Effector CD4-positive, alpha-beta T cell (primary cell): Measurements from ENCODE around the gene PSME1.

ENCODE experiments used
- DNase-seq: peaks from one replicate; pipeline ENCODE4 v3.0.0-alpha.2; 2020

Gene PSME1

DNA sequence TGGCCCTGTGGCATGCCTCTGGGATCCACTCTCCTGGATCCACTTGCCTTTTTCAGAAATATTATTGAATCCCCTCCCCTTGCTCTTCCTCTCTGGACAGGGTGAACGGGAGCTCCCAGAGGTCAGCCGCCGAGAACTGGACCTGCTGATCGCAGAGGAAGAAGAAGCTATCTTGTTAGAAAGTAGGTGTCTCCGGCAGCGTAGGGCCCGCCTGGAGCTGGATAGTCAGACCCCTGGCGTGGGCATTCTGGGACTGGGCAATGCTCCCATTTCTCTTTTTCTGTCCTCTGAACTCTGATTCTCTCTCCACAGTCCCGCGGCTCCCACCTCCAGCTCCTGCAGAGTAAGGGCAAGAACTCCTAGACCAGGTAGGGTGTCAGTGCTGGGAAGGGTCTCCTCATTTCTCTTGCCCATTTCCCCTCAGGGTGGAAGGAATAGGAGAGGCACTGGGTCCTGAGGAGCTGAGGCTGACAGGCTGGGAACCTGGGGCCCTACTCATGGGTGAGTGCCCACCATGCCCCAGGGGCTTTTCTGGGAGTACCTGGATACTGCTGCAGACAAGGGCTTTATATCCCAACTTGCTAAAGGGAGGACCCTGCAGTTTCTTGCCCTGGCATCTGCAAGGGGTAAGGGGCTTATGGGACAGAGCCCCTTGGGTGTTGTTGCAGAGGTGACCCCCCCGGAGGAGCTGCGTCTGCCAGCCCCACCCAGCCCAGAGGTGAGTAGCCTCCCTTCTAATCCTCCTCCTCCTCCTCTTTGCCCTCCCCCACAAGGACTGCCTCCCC lies 41.2 kb downstream of the PSME1 start:
- no peak for DNase-seq

DNA sequence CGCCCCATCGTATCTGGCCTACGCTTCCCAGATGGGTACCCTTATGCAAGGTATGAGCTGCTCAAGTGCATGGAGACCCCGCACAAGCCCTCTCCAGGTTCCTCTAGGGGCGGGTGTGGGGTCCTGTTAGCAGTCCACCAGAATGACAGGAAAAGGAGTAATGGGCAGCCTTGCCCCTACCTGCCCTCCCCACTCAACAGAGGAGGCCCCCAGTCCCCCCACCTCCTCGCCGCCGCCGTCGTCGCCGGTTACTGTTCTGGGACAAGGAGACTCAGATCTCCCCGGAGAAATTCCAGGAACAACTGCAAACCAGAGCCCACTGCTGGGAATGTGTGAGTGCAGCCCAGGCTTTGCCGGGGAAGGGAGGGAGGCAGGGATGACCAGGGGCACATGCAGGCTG lies 41.9 kb downstream of the PSME1 start:
- DNase-seq, result no peak

GRCh38 chr14:24178399-24179178 lies 42.6 kb downstream of the PSME1 start:
- DNase-seq, result no peak

DNA sequence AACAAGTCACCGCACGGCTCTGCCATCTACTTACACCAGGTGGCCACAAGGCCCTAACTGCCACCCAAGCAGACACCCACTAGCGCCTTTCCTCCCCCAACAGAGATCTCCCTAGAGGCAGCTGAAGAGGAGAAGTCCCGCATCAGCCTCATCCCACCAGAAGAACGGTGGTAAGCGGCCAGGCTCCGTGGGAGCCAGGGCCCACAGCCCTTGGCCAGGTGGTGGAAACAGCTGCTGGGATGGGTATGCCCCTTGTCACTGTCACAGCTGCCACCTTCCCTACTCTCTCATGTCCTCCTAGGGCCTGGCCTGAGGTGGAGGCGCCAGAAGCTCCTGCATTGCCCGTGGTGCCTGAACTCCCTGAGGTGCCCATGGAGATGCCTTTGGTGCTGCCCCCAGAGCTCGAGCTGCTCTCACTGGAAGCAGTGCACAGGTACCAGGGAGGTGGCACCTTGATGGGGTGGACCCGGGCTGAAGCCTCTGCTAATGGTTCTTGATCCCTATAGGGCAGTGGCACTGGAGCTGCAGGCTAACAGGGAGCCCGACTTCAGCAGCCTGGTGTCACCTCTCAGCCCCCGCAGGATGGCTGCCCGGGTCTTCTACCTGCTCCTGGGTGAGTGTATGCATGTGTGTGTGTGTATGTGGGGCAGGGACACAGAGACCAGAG lies 43.4 kb downstream of the PSME1 start:
- DNase-seq, result no peak

- DNase-seq, result no peak
Observed at GRCh38 chr14:24179961-24180796, 44.2 kb downstream of the PSME1 start.

DNA sequence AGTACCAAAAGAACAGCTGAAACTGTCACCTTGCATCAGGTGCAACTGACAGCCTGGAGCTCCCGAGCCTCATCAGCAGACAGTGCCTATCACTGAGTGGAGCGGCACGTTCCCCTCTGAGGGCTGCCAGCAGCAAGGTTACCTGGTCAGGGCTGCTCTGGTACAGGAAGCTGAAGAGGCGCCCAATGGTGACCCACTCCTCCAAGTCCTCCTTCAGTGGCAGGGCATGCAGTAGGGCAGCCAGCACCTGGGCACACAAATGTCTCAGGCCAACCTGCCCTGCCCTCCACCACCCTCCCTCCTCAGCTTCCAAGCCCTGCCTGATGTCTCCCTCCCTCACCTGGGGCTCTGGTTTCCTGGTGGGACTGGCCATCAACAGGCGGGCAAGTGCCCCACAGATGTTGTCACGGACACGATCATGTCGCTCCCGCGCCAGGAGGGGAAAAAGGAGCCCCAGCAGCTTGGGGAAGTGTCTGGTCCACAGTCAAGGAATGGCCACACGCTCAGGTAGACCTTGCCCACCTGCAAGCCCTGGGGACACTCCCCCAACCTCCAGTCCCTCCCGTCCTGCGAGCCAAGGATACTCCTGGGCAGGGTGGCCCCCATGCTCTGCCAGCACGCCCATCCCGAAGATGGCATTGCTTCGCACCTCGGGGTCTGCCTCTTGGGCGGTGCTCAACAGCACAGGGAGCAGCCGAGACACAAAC lies 45.5 kb downstream of the PSME1 start:
- DNase-seq, result no peak

GRCh38 chr14:24182110-24182882 lies 46.3 kb downstream of the PSME1 start:
- no peak for DNase-seq

DNA sequence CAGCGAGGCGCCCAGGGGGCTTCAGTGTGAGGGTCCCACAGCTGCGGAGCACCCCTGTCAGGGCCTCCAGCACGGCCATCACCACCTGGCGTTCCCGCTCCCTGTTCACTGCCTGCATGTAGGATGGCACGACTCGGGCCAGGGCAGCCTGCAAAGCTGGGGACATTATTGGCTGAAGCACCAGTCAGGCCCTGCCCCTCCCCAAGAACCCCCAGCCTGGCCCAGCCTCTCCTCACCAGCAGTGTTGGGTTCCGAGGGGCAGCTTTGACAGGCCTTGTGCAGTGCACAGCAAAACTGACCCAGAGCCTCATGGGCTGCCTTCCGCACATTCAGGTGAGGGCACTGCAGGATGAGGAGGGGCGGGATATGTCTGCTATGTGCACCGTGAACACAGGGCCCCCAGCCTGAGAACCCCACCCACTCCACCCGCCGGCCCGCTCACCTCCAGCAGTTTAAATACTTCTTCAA lies 47.1 kb downstream of the PSME1 start:
- DNase-seq, result no peak

GRCh38 chr14:24184104-24184970 lies 48.3 kb downstream of the PSME1 start:
- no peak for DNase-seq

DNA sequence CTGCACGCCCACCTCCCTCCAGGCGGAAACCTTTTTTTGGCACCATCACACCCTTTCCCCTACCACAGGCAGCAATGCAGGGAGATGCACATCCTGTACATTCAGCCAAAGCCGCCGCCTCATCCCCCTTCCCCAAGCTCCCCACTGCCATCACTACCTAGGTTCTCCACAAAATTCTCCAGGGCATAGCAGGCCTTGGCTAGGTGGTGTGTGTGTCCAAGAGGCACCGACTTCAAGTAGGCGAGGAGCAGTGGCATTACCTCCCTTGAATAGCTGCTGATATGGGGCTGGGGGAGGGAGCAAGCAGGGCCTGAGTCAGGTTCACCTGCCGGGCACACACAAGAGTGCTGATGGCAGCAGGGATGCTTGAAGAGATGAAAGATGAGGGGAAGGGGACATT lies 49.0 kb downstream of the PSME1 start:
- DNase-seq, result no peak

DNA sequence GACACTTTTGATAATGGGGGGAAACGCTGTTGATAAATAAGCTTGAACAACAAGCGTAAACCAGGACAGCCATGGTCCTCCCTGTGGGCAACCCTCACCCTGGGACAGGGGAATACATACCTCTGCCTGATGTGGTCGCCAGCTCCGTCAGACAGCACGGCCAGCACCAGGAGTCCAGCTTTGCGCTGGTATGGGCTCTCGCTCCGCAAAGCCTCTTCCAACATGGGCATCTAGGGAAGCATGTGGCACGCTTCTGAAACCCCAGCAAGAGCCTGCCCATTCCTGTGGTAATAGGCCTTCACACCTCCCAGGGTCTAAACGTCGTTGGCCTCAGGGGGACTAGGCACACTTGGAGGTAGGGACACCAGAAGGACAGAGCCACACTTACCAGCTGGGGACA lies 49.7 kb downstream of the PSME1 start:
- no peak for DNase-seq

DNA sequence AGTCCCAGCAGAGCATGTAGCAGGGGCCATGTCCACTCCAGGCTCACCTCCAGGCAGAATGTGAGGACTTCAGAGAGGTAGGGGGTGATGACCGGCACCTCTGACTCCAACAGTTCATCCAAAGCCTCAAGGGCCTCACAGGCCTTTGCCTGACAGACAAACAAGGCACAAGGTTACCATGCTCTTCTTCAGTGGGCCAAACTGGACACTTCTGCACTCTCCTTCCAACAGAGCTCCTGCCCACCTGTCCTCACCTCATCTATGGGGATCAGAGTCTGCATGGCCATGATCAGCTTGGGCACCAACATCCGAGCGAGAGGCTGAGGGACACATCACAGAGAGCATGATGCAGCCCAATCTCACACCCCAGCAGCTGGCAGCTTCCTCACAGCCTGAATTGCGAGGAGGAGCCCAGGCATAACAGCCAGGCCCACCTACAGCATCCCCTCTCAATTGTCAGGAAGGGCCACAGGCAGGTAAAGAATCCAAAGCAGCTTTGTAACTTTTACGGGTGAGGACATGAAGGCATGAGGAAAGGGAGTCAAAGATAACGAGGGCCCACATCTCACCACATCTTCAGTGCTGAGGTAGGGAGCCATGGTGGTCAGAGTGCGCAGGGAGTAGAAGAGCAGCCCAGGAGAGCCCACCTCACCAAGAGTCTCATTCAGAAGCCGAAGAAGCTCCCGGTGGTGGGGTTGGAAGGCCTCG lies 51.0 kb downstream of the PSME1 start:
- DNase-seq, result no peak

DNA sequence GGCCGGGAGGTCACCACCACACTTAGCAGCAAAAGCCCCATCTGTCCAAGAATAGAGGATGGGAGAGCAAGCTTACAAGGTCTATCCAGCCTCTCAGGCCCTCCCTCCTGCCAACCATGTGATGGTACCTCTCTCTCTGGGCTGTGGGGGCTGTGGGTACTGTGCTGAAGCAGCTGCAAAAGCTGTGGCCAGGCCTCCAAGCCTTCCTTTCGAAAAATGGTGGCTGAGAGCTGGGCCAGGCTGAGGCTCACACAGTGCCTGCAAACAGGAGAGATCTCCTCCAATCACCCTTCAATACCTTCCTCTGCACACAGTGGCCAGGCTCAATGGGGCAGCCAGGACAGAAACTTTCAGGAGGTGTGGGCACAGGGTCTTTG lies 51.5 kb downstream of the PSME1 start:
- DNase-seq, result no peak
